ENCODE results near the gene RPS16. TPM values are rescaled to one million over a fixed set of nuclear protein-coding genes. Genes with fewer than 3 reads are reported as not detected.
A peak's percentile ranks its signal among the peaks of the same experiment; 100 is the strongest.

The RPS16 gene
- polyA plus RNA-seq, 3 donors, result 689 to 2,619 (median 1,038) TPM

GRCh38 chr19:39388657-39389056 is 47.1 kb downstream of the RPS16 start:
- H3K27me3 Mint-ChIP-seq (ENCODE audit: low read depth in 3 of 3), result peaks cover 0 to 2% (median 0%) of the 10 kb centered on the region in 3 donors
- no peaks in the 10 kb centered on the region for H3K27me3 ChIP-seq (ENCODE audit: control insufficient read depth in 2 of 2, insufficient read depth in 2 of 2, low read length in 2 of 2)
- peaks cover 48 to 66% of the 10 kb centered on the region in 2 donors for H3K36me3 ChIP-seq (replicated peaks in 1 of 2; ENCODE audit: control insufficient read depth in 1 of 2, insufficient read depth in 2 of 2, low read length in 2 of 2)
- H3K9me3 ChIP-seq (replicated peaks in 1 of 2; ENCODE audit: control insufficient read depth in 1 of 2, insufficient read depth in 1 of 2, low read length in 2 of 2), result no peaks in the 10 kb centered on the region
- peaks cover 19% of the 10 kb centered on the region for H3K4me1 Mint-ChIP-seq
- H3K36me3 Mint-ChIP-seq, result peaks cover 51 to 66% of the 10 kb centered on the region in 2 donors
- intact Hi-C loops (cut with micrococcal nuclease), result no loop called here
- H3K4me3 Mint-ChIP-seq, result no peak overlapping the region
- H3K4me2 ChIP-seq (replicated peaks; ENCODE audit: extremely low read depth, low read length, poor library complexity, severe bottlenecking), result no peak overlapping the region
- H3K27ac ChIP-seq (ENCODE audit: low read depth in 1 of 2, low read length in 2 of 2), result peak overlapping the region in 1 of 2 donors; percentile 91
- peaks cover 6% of the 10 kb centered on the region for H4K20me1 ChIP-seq (ENCODE audit: insufficient read depth, low read length)
- peak overlapping the region in 5 of 7 donors; percentile 1 to 97 (median 12) for H3K27ac Mint-ChIP-seq
- H3K79me2 ChIP-seq (ENCODE audit: insufficient read depth, low read length), result peaks cover 37% of the 10 kb centered on the region
- H2AFZ ChIP-seq (ENCODE audit: insufficient read depth, low read depth, low read length, poor library complexity, severe bottlenecking), result no peak overlapping the region
- TF ChIP-seq CTCF (IDR thresholded peaks at IDR 0.05), result no peak
- no peak overlapping the region for H3K4me3 ChIP-seq (replicated peaks in 1 of 3; ENCODE audit: low read depth in 2 of 3, low read length in 3 of 3)
- peaks cover 21 to 22% of the 10 kb centered on the region in 2 donors for H3K4me1 ChIP-seq (ENCODE audit: control insufficient read depth in 1 of 2, insufficient read depth in 2 of 2, low read length in 2 of 2)
- H3K9me3 Mint-ChIP-seq, result no peaks in the 10 kb centered on the region
- no peak overlapping the region for H3K9ac ChIP-seq (ENCODE audit: insufficient read depth, low read length, poor library complexity, severe bottlenecking)
- no peak for DNase-seq
- WGBS (ENCODE audit: insufficient coverage), result 100% methylated on average over 1 of the region's 5 CpGs

GRCh38 chr19:39386557-39386956 is 49.2 kb downstream of the RPS16 start:
- Histone ChIP-seq H3K79me2 (ENCODE audit: insufficient read depth, low read length) (peaks cover 18% of the 10 kb centered on the region), H3K27ac (ENCODE audit: low read depth in 1 of 2, low read length in 2 of 2) (peak overlapping the region in 1 of 2 donors; percentile 38), H3K4me2 (replicated peaks; ENCODE audit: extremely low read depth, low read length, poor library complexity, severe bottlenecking) (no peak overlapping the region), H4K20me1 (ENCODE audit: insufficient read depth, low read length) (peaks cover 6% of the 10 kb centered on the region), H3K36me3 (replicated peaks in 1 of 2; ENCODE audit: control insufficient read depth in 1 of 2, insufficient read depth in 2 of 2, low read length in 2 of 2) (peaks cover 64 to 82% of the 10 kb centered on the region in 2 donors), H2AFZ (ENCODE audit: insufficient read depth, low read depth, low read length, poor library complexity, severe bottlenecking) (no peak overlapping the region), H3K9me3 (replicated peaks in 1 of 2; ENCODE audit: control insufficient read depth in 1 of 2, insufficient read depth in 1 of 2, low read length in 2 of 2) (no peaks in the 10 kb centered on the region), H3K27me3 (ENCODE audit: control insufficient read depth in 2 of 2, insufficient read depth in 2 of 2, low read length in 2 of 2) (no peaks in the 10 kb centered on the region), H3K9ac (ENCODE audit: insufficient read depth, low read length, poor library complexity, severe bottlenecking) (no peak overlapping the region), H3K4me3 (replicated peaks in 1 of 3; ENCODE audit: low read depth in 2 of 3, low read length in 3 of 3) (no peak overlapping the region), H3K4me1 (ENCODE audit: control insufficient read depth in 1 of 2, insufficient read depth in 2 of 2, low read length in 2 of 2) (peaks cover 11 to 12% of the 10 kb centered on the region in 2 donors)
- Mint-ChIP-seq H3K9me3 (no peaks in the 10 kb centered on the region), H3K4me1 (peaks cover 13% of the 10 kb centered on the region), H3K27me3 (ENCODE audit: low read depth in 3 of 3) (peaks cover 0 to 2% (median 0%) of the 10 kb centered on the region in 3 donors), H3K4me3 (no peak overlapping the region), H3K27ac (peak overlapping the region in 4 of 7 donors; percentile 18 to 44 (median 28)), H3K36me3 (peaks cover 67 to 72% of the 10 kb centered on the region in 2 donors)
- 67% methylated on average over 2 of the region's 7 CpGs for WGBS (ENCODE audit: insufficient coverage)
- TF ChIP-seq CTCF (IDR thresholded peaks at IDR 0.05), result no peak
- intact Hi-C loops (cut with micrococcal nuclease), result no loop called here
- no peak for DNase-seq
